HG02840 (cell line): ENCODE data around the gene ACADS.
A peak's percentile ranks its signal among the peaks of the same experiment; 100 is the strongest.

Experiments
- ATAC-seq: cut with Tn5 transposase; IDR thresholded peaks from one replicate; pipeline ENCODE4 v1.9.1; 2021; ENCODE audit warnings: mild to moderate bottlenecking, moderate library complexity, moderate number of reproducible peaks; ENCODE audit not compliant: unreplicated experiment, low FRiP score

ACADS gene, protein sequence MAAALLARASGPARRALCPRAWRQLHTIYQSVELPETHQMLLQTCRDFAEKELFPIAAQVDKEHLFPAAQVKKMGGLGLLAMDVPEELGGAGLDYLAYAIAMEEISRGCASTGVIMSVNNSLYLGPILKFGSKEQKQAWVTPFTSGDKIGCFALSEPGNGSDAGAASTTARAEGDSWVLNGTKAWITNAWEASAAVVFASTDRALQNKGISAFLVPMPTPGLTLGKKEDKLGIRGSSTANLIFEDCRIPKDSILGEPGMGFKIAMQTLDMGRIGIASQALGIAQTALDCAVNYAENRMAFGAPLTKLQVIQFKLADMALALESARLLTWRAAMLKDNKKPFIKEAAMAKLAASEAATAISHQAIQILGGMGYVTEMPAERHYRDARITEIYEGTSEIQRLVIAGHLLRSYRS

DNA sequence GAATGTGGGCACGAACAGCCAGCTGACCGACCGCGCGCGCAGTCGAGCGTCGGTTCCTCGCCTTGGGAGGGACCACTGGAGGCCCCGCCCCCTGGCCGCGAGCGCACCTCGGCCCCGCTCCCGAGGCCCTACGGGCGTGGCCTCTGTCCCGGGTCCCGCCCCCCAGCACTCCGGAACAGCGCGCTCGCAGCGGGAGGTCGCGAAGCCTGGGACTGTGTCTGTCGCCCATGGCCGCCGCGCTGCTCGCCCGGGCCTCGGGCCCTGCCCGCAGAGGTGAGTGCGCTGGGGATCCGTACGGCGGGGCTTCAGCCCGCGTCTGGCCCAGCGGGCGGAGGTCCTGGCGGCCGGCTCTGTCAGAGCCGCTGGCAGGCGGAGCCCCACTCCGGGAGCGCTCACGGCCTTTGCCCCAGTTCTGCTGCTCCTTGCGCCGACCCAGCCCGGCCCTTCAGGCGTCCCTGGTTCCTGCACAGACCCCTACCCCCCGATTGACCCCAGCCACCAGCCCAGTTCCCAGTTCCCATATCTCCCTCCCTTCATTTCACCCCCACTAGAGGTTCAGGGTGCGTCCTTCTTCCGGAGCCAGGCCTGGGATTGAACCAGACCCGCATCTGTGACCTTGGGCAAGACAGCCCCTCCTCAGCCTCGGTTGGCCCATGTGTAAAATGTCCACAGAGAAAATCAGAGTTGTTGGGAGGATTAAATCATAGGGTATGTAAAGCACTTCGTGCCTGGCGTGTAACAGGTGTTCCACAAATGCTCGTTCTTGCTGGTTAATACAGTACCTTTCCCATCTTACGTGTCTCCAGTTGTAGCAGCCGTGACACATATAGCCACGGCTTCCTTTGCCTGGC, at the start of gene ACADS:
ACADS (plus strand) TSS at position 168 of the 851 bp plus-strand sequence; CDS start at position 228, 60 bp downstream.
- peak; percentile 89 for ATAC-seq

DNA sequence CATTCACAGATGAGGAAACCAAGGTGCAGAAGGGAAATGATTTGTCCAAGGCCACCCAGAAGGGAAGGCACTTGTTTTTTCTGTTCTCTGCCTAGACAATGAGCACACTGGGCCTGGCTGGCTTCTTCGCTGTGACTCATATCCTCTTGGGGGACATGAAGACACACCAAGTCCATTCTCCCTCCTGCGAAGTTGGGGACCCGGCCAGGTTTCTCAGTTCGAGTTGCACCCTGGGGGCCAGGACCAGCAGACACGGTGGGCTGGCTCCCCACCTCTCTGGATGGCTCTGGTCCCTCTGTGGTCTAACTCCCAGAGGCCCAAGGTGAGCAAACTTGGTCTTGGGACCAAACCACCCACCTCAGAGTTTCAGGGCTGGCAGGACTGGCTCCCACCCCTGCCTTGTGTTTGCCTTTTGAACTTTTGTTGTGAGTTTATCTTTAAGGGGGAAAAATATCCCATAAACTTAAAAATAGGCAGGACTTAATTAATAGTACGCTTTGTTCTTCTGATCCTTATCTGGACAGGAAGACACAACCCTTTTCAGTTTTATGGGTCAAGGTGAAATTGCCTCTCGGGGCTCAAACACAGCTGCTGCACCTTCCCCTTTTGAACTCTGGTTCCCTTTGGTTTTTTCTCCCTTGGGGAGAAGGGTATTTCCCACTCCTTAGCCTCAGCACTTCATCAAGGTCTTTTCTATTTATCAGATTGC, 47.7 kb upstream of the ACADS start:
- ATAC-seq, result no peak

DNA sequence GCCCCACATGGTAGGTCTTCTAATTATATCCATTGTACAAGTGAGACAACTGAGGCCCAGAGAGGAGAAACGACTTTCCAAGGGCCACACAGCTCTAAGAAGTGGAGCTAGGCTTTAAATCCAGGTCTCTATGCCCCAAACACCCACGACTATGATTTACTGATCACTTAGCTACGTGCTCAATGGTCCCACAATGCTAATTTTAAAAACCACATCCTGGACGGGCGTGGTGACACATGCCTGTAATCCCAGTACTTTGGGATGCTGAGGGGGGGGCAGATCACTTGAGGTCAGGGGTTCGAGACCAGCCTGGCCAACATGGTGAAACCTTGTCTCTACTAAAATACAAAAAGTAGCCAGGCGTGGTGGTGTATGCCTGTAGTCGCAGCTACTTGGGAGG, 47.1 kb upstream of the ACADS start:
- no peak for ATAC-seq

DNA sequence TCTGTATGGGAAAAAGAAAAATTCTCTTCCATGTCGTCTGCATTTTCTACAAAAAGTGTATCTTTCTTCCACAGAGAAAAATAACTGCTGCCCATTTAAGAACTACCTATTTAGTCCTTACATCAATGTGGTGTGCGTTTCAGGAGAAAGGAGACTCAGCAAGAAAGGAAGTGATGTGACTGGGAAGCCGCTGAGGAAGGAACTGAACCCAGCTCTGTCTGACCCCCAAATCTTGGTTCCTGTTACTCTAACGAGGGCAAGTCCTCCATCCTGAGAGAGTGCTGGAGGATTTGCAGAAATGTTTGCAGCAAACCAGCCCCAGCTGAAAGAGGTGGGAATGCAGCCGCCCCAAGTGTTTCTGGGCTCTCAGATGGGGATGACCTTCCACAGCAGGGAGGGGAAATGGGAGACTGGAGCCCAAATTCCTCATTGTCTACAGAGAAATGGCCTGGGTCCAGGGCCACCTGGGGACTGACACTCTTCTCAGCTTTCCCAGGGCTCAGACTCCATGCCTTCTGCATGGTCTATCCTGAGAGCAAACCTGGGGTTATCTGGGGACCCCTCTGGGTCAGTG, 45.4 kb upstream of the ACADS start:
- ATAC-seq, result no peak

DNA sequence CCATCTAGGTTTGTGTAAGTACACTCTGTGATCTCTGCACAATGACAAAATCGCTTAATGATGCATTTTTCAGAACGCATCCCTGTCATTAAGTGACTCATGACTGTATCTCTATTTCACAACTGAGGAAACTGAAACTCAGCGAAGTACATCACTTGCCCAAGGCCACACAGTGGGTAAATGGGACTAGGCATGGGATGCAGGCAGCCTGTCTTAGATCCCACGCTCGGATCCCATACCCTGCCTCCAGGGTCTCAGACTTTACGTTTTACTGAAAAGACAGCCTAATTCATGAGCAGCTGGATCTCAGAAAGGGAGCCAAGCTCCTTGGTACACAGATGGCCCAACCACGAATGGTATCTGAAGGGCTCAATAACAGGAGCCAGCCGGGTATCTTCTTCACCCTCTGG, 41.1 kb upstream of the ACADS start:
- no peak for ATAC-seq

DNA sequence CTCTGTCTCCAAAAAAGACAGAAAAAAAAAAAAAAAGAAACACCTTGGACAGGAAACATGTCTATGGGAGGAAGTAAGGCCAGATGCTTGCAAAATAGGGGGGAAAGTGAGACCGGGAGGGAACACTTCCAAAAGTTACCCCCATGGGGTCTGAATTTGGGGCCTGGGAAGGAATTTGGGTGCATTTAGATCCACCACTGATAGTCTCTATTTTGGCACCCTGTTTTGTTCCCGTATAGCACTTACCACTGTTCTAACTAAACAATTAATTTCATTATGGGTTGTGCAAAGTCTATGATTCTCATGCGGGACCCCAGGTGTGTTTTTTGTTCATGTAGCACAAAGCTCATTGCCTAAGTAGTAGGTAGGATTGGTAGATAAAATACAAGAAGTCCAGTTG, 40.1 kb upstream of the ACADS start:
- no peak for ATAC-seq

DNA sequence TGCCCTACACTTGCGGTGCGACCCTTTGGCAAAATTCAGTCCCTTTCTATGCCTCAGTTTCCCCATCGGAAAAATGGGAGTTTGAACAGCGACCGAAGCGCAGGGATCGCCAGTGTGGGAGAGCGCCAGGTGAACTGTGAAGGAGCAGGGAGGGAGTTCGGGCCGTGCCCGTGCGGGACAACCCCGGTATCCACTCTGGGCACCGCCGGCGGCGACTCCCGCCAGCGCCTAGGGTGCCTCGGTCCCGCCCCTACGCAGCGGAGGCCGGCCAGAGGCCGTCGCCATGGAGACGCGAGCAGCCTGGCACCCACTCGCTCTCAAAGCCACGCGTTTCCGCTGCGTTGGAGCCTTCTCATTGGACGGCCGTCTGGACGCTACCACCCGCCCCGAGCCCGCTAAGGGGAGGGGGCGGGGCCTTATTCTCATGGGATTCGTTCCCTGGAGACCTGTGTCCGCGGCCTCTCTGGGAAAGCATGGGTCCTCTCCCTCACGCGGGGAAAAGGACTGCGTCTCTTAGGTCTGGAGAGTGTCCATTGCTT, 39.4 kb upstream of the ACADS start:
- peak; percentile 70 for ATAC-seq

DNA sequence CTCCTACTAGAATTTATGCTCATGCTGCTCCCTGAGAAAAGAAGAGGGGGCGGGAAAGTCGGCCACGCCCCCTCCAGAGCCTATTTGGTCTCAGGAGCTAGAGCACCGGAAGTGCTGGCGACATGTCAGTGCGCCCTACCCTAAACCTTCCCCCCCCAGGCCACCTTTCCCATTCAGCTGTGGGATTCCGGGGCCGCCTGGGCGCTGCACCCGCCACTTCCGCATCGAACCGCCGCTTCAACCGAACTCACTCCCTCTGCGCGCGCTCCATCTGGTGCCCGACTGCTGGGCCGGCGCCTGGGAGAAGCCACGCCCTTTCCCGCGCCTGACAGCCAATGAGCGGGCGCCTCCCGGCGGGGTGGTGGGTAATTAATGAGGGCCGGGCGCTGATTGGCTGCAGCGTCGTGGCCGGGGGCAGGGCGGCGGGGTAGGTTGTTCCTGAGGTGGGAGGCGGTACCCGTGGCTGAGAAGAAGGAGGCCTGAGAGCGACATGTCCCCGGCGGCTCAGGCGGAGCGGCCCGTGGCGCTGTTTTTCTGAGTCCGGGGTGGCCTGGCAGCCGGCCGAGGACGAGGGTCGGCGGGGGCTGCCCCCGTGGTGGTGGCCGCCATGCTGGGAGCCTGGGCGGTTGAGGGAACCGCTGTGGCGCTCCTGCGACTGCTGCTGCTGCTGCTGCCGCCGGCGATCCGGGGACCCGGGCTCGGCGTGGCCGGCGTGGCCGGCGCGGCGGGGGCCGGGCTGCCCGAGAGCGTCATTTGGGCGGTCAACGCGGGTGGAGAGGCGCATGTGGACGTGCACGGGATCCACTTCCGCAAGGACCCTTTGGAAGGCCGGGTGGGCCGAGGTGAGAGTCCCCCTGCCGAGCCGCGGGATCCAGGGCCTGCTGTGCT, 38.7 kb upstream of the ACADS start, which contains the start of gene MLEC:
MLEC (plus strand) TSS at position 460 of the 888 bp plus-strand sequence; CDS start at position 608, 148 bp downstream.
- ATAC-seq, result peak; percentile 64

DNA sequence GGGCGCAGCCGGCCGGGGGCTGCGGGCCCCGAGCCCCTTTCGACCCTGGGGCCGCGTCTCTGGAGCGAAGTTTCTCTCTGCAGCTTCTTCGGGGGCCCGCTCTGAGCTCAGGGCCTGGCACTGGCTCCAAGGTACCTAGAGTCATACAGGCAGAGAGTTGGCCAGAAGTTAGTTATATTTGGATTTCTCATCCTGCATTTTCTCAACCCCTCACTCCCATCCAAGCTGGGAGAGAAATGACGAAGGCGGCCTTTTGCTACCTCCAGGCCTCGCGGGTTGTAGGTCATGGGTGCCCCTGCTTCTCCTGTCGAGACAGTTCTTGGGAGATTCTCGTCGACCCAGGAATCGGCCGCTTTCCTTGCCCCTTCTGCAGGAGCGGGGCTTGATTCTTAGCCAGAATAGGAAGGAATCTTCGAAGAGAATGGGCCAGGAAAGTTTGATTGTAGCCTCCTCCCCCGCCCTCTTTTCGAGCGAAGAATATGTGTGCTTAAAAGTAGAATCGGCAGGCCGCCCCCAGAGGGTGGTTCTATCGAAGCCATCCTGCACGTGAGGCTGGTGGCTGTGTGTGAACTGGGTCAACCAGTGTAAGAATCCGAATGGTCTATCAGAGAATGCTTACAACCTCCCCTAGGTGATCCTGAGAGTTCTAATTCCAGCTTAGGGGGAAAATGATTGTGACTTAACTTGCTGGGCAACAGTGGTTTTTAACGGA, 37.9 kb upstream of the ACADS start:
- ATAC-seq, result peak; percentile 1

DNA sequence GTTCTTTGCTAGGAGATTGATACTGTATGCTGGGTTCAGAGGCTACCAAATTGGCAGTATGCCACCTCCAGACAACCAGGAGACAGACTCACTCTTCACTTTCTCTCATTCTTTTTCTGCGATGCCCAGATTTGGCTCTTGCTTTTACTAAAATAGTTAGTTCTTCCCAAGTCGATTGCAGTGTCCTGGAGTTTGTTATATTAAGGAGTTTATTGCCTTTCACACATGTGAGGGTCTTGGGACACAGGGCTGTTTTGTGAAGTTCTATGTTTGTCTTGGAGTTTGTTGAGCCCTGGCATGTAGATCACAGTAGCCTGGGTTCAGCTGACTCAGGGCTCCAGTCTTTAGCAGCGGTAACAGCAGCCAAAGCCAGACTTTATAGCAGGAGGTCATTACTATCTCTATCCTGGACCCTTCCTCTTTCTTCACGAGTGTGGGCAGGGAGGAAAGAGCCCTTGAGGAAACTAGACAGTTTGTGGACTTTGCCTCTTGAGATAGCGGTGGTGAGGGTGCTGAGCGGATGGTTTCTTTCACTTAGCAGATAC, 37.0 kb upstream of the ACADS start:
- ATAC-seq, result no peak

DNA sequence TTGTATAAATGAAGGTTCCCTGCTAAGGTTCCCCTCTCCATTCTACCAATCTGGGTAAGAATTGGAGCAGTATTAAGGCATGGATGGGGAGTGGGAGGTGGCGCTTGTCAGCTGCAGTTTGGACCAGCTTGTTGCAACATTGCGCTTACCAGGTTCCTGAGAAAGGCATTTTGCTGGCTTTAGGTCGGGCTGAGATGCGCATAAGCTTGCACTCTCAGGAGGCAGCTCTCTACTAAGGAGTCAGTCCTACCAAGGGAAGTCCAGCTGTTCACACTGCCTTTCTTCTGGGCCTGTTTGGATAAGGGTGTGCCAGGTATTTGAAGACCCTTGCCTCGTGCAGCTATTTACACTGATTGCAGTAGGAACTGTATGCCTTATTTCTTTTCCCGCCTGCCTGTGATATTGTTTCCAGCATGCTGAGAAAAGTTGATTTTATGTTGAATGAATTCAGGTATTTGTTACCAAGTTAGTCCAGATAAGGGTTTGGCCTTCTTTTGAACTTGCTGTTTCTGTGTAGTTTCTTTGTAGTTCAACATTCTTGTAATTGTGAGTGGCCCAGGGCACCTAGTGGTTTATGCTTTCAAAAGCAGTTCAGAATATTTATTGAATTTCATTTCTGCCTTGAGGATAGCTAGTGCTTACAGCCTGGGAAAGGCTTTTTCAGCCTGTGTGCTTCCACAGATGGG, 36.1 kb upstream of the ACADS start:
- no peak for ATAC-seq

DNA sequence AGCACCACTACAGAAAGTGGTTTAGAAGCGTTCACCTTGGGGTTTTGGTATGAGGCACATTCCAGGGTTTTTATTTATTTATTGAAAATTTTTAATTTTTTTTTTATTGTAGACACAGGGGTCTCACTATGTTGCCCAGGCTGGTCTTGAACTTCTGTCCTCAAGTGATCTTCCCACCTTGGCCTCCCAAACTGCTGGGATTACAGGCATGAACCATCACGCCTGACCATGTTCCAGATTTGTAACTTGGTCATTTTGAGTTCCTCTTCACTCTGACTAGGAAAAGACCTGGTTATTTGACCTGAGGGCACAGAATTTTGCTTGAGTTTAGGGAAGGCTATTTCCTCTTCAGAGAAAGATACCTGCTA, 35.6 kb upstream of the ACADS start:
- no peak for ATAC-seq

DNA sequence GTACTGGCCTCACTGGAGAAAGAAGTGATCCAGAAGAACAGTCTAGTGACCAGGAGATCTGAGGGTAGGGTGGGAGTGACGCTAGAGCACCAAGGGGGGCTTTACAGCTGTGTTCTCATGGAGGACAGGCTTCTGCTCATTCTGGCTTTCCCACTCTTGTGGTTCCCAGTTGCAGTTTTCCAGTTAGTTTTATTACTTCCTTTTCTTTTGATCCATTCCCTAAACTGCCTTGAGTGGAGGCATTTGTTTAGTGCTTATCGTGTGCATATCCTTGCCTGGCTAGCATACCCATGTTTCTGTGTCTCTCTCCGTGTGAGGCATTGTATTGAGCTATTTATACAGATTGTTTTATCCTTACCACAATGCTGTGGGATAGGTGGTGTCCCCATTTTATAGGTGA, 34.6 kb upstream of the ACADS start:
- no peak for ATAC-seq

DNA sequence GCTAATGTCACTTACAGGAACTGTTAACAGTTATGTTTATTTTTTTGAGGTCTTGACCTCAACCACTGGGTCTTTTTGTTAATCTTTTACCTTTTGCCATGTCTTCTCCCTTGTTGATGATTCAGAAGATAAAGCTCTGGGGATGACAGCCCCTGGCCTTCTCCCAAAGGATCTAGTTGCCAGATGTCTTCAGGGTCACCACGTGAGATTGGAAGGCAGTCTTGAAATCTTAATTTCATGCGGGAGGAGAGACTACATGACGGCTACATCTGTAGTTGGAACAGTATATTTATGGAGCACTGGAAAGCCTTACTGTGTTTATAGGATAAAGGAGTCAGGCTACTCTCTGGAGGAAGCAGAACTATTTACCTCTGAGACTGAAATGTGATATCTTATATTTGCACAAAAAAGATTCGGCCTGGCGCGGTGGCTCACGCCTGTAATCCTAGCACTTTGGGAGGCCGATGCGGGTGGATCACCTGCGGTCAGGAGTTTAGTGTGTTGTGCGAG, 33.0 kb upstream of the ACADS start:
- ATAC-seq, result no peak

DNA sequence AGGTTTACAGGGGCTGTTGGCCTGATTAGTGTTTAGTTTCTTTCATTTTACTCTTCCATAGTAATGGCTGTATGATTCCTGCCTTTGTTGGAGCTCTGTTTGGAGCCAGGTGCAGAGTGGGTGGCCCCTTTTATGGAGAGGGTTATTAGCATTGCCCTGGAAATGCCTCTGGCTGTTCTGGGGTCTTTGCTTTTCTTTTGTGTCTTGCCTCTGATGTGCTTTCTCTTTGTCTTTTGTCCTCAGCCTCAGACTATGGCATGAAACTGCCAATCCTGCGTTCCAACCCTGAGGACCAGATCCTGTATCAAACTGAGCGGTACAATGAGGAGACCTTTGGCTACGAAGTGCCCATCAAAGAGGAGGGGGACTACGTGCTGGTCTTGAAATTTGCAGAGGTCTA, 31.8 kb upstream of the ACADS start:
- no peak for ATAC-seq

DNA sequence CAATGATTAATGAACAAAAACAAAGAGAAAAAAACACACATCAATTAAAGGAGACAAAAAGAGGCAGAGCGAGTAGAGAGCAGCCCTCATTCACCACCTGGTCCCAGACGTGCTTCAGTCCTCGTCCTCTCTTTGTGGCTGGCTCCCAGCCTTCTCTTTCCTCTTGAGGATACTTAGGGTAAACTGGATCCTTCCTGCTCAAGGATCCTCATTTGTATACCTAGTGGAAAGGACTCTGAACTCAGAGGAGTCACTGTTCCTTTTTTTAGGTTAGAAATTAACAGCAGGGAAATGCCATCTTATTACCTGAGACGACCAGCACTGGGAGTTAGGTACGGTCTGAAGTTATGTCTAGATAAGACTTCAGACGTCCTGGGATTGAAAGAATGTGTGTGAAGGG, 29.0 kb upstream of the ACADS start:
- no peak for ATAC-seq

DNA sequence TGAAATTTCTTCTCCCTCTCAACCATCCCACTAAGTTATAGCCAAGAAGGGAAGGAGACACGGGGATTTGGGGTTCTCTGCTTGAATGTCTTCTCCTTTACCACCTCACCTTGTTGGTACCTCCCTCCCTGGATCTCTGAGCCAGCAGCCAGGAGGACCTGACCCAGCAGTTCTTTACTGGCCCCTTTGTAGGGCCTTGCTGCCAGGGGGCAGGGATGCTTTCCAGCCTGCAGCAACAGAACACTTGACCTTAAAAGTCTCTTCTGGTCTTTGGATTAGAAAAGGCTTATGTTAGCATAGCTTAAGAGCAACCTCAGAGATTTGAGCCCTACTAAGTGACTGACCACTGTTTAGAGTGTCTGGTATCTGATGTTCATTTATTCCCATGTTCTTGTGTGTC, 28.3 kb upstream of the ACADS start:
- ATAC-seq, result no peak

DNA sequence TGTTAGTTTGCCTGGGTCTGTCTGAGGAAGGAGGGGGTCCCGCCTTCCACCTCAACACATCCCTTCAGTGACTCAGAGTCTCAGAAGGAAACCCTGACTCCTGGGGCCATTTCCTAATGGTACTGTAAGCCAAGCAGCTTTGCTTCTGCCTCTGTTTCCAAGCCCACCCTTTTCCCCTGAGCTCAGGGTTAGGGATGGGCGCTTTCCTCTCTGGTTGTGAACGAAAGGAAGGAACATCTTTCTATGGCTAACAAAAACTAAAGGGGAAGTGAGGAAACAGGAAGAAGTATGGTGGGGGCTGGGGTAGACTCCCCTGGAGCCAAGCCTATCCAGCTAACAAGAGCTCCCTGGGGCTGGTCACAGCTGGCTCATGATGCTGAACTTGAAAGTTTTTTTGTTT, 27.0 kb upstream of the ACADS start:
- no peak for ATAC-seq
